Naive thymus-derived CD4-positive, alpha-beta T cell (primary cell): ENCODE results near the gene CAMK4. TPM values are rescaled to one million over a fixed set of nuclear protein-coding genes. Genes with fewer than 3 reads are reported as not detected.

Source experiments
- ATAC-seq: fragments of 150-1000 bp; cut with Tn5 transposase; 2 replicates; pipeline ENCODE4 v1.10.0; 2021; ENCODE audit warnings: mild to moderate bottlenecking, moderate library complexity
- CTCF ChIA-PET: fragments of 350-600 bp; sonication (Branson Sonifier 250); formaldehyde crosslinking; loops from one replicate; lab custom pipeline; 2021; ENCODE audit warnings: antibody characterized with exemption; lab: Charles Lee
- POLR2A ChIA-PET: fragments of 350-600 bp; sonication (Branson Sonifier 250); formaldehyde crosslinking; loops from one replicate; lab custom pipeline; 2021; ENCODE audit warnings: antibody characterized with exemption, inconsistent platforms; lab: Charles Lee
- DNase-seq, 9 donors: peaks; one replicate each; pipeline versions ENCODE4 v3.0.0 to v3.0.0-alpha.2; 2020 to 2022; ENCODE audit warnings: mixed read lengths in 1 of 9
- H3K27ac ChIP-seq: one replicate; pipeline ENCODE4 v1.7.0; 2013; ENCODE audit warnings: mild to moderate bottlenecking, low read depth, low read length, moderate library complexity
- H3K27me3 ChIP-seq, 2 donors: one replicate each; pipeline ENCODE4 v1.7.0; 2013; ENCODE audit warnings: low read length in 2 of 2, mild to moderate bottlenecking in 2 of 2, moderate library complexity in 2 of 2; ENCODE audit not compliant: control insufficient read depth in 2 of 2, insufficient read depth in 2 of 2
- H3K36me3 ChIP-seq, 3 experiments: 1 replicate in 2 of 3; 2 replicates in 1 of 3; pipeline ENCODE4 v1.7.0; 2013; ENCODE audit warnings: low read length in 3 of 3, mild to moderate bottlenecking in 3 of 3, moderate library complexity in 1 of 3; ENCODE audit not compliant: insufficient read depth in 3 of 3, control insufficient read depth in 2 of 3
- H3K4me1 ChIP-seq, 2 donors: one replicate each; pipeline ENCODE4 v1.7.0; 2013; ENCODE audit warnings: low read length in 2 of 2, mild to moderate bottlenecking in 2 of 2, moderate library complexity in 1 of 2; ENCODE audit not compliant: control insufficient read depth in 2 of 2, insufficient read depth in 2 of 2
- H3K4me3 ChIP-seq: 2 replicates; pipeline ENCODE4 v1.7.0; 2013; ENCODE audit warnings: mild to moderate bottlenecking, low read length
- H3K9me3 ChIP-seq, 3 experiments: 1 replicate in 2 of 3; 2 replicates in 1 of 3; pipeline ENCODE4 v1.7.0; 2013; ENCODE audit warnings: low read length in 3 of 3; ENCODE audit not compliant: control insufficient read depth in 2 of 3
- H3K27ac Mint-ChIP-seq, 9 donors: one replicate each; pipeline ENCODE4 v1.8.0; 2020 to 2022; ENCODE audit warnings: mixed read lengths in 9 of 9, mild to moderate bottlenecking in 8 of 9, moderate library complexity in 5 of 9, inconsistent platforms in 2 of 9
- H3K27me3 Mint-ChIP-seq, 5 donors: one replicate each; pipeline ENCODE4 v1.8.0; 2021 to 2022; ENCODE audit warnings: mixed read lengths in 5 of 5, mild to moderate bottlenecking in 1 of 5
- H3K36me3 Mint-ChIP-seq, 5 donors: one replicate each; pipeline ENCODE4 v1.8.0; 2020 to 2022; ENCODE audit warnings: mixed read lengths in 5 of 5, mild to moderate bottlenecking in 3 of 5, inconsistent platforms in 1 of 5
- H3K4me1 Mint-ChIP-seq, 7 donors: one replicate each; pipeline ENCODE4 v1.8.0; 2020 to 2022; ENCODE audit warnings: mixed read lengths in 7 of 7, mild to moderate bottlenecking in 3 of 7, inconsistent platforms in 1 of 7
- H3K4me3 Mint-ChIP-seq, 10 donors: one replicate each; pipeline ENCODE4 v1.8.0; 2020 to 2022; ENCODE audit warnings: mild to moderate bottlenecking in 10 of 10, mixed read lengths in 10 of 10, moderate library complexity in 6 of 10, inconsistent platforms in 2 of 10
- H3K9me3 Mint-ChIP-seq, 11 donors: one replicate each; pipeline ENCODE4 v1.8.0; 2020 to 2022; ENCODE audit warnings: mixed read lengths in 11 of 11, mild to moderate bottlenecking in 4 of 11, inconsistent platforms in 1 of 11, moderate library complexity in 1 of 11
- intact Hi-C, 2 donors: fragments of 100-400 bp; cut with micrococcal nuclease; formaldehyde crosslinking; loops; one replicate each; pipeline ENCODE4 v1.15.1; 2023
- polyA plus RNA-seq, 2 donors: library from polyadenylated mRNA; unstranded; fragments of 300-500 nt; fragmentation: Illumina TruSeq; gene quantifications; one replicate each; pipeline ENCODE4 v1.2.3, GENCODE V29; 2021
- total RNA-seq, 6 experiments: library from RNA in 5 of 6; stranded (reverse) in 5 of 6; gene quantifications; 1 replicate in 5 of 6; 2 replicates in 1 of 6; pipeline ENCODE4 v1.2.3 and lab custom pipeline; 2021 to 2026

CAMK4 gene
- total and polyA plus RNA-seq, 7 experiments from 2014 or later = 118 to 366 (median 200) TPM

GRCh38 chr5:111277061-111277460 is 52.9 kb downstream of the CAMK4 start:
- Mint-ChIP-seq H3K4me1 (peaks cover 30 to 88% (median 83%) of the 10 kb centered on the region in 7 donors), H3K27me3 (no peaks in the 10 kb centered on the region), H3K27ac (peak overlapping the region in 8 of 9 donors; percentile 39 to 72 (median 61)), H3K36me3 (peaks cover 0 to 4% (median 0%) of the 10 kb centered on the region in 5 donors), H3K9me3 (peaks cover 0 to 2% (median 0%) of the 10 kb centered on the region in 11 donors), H3K4me3 (peak overlapping the region in 5 of 10 donors; percentile 5 to 49 (median 19))
- intact Hi-C loops = loop anchor here in 1 of 2 donors (5.0 kb wide), 1 partner anchor 520 kb away; no protein-coding TSS in a partner anchor
- Histone ChIP-seq H3K4me3 (no peak overlapping the region), H3K36me3 (no peaks in the 10 kb centered on the region), H3K27me3 (no peaks in the 10 kb centered on the region), H3K4me1 (peaks cover 3 to 13% of the 10 kb centered on the region in 2 donors), H3K9me3 (no peaks in the 10 kb centered on the region), H3K27ac (peak overlapping the region; percentile 45)
- ATAC-seq = no peak
- CTCF ChIA-PET = interaction anchor here (1.4 to 5.4 kb wide), 4 partner anchors 41 to 117 kb away, joined by 3 to 131 read pairs (median 39); partner anchors contain the start of gene CAMK4
- POLR2A ChIA-PET = interaction anchor here (0.7 to 3.5 kb wide), 6 partner anchors 36 to 55 kb away, joined by 3 to 28 read pairs (median 4); partner anchors contain the start of gene CAMK4
- DNase-seq = no peak

GRCh38 chr5:111278858-111279504 is 54.8 kb downstream of the CAMK4 start:
- H3K4me3 Mint-ChIP-seq = peak overlapping the region; percentile 2 to 83 (median 64)
- CTCF ChIA-PET = interaction anchor here (0.7 to 5.4 kb wide), 21 partner anchors 9 to 161 kb away, joined by 3 to 131 read pairs (median 5); partner anchors contain the start of gene CAMK4
- H3K9me3 ChIP-seq = no peaks in the 10 kb centered on the region
- no peaks in the 10 kb centered on the region for H3K27me3 Mint-ChIP-seq
- no peak overlapping the region for H3K4me3 ChIP-seq
- POLR2A ChIA-PET = interaction anchor here (0.6 to 3.5 kb wide), 9 partner anchors 14 to 121 kb away, joined by 3 to 28 read pairs (median 4); partner anchors contain the start of gene CAMK4
- H3K36me3 Mint-ChIP-seq = peaks cover 0 to 6% (median 0%) of the 10 kb centered on the region in 5 donors
- ATAC-seq = peak; percentile 99
- H3K9me3 Mint-ChIP-seq = peaks cover 0 to under 1% (median 0%) of the 10 kb centered on the region in 11 donors
- H3K27me3 ChIP-seq = no peaks in the 10 kb centered on the region
- DNase-seq = peak; percentile 75 to 89 (median 82)
- peaks cover 7 to 13% of the 10 kb centered on the region in 2 donors for H3K4me1 ChIP-seq
- H3K4me1 Mint-ChIP-seq = peaks cover 29 to 94% (median 90%) of the 10 kb centered on the region in 7 donors
- intact Hi-C loops = loop anchor here (1.0 to 5.0 kb wide), 7 partner anchors 55 to 868 kb away; partner anchors contain the start of gene CAMK4 (in 1 of the 2)
- H3K36me3 ChIP-seq = no peaks in the 10 kb centered on the region
- H3K27ac Mint-ChIP-seq = peak overlapping the region in 7 of 9 donors; percentile 8 to 94 (median 77)
- H3K27ac ChIP-seq = no peak overlapping the region

GRCh38 chr5:111280282-111280951 is 56.2 kb downstream of the CAMK4 start:
- ATAC-seq (no peak), DNase-seq (no peak)
- no peaks in the 10 kb centered on the region for H3K27me3 ChIP-seq
- H3K27ac ChIP-seq = no peak overlapping the region
- no peaks in the 10 kb centered on the region for H3K9me3 ChIP-seq
- peak overlapping the region in 3 of 9 donors; percentile 50 to 62 (median 59) for H3K27ac Mint-ChIP-seq
- H3K36me3 ChIP-seq = no peaks in the 10 kb centered on the region
- no peaks in the 10 kb centered on the region for H3K27me3 Mint-ChIP-seq
- POLR2A ChIA-PET = interaction anchor here (1.5 to 3.5 kb wide), 2 partner anchors 54 to 56 kb away, joined by 4 to 28 read pairs; partner anchors contain the start of gene CAMK4
- intact Hi-C loops = no loop called here
- peaks cover 27 to 96% (median 92%) of the 10 kb centered on the region in 7 donors for H3K4me1 Mint-ChIP-seq
- peaks cover 0 to 10% (median 0%) of the 10 kb centered on the region in 5 donors for H3K36me3 Mint-ChIP-seq
- CTCF ChIA-PET = interaction anchor here (1.2 to 5.4 kb wide), 6 partner anchors 8 to 120 kb away, joined by 3 to 131 read pairs (median 10); partner anchors contain the start of gene CAMK4
- H3K4me3 ChIP-seq = no peak overlapping the region
- H3K4me3 Mint-ChIP-seq = peak overlapping the region in 2 of 10 donors; percentile 5 to 18
- H3K9me3 Mint-ChIP-seq = no peaks in the 10 kb centered on the region
- peaks cover 4 to 28% of the 10 kb centered on the region in 2 donors for H3K4me1 ChIP-seq

GRCh38 chr5:111282798-111283197 is 58.6 kb downstream of the CAMK4 start:
- H3K36me3 ChIP-seq = no peaks in the 10 kb centered on the region
- H3K9me3 Mint-ChIP-seq = no peaks in the 10 kb centered on the region
- peaks cover 25 to 96% (median 91%) of the 10 kb centered on the region in 7 donors for H3K4me1 Mint-ChIP-seq
- H3K27ac ChIP-seq = no peak overlapping the region
- no peak for DNase-seq
- peaks cover 3 to 36% of the 10 kb centered on the region in 2 donors for H3K4me1 ChIP-seq
- H3K27me3 Mint-ChIP-seq = no peaks in the 10 kb centered on the region
- CTCF ChIA-PET = no interaction called here
- H3K27me3 ChIP-seq = no peaks in the 10 kb centered on the region
- no peaks in the 10 kb centered on the region for H3K9me3 ChIP-seq
- peak overlapping the region in 4 of 9 donors; percentile 14 to 60 (median 42) for H3K27ac Mint-ChIP-seq
- intact Hi-C loops = loop anchor here in 1 of 2 donors (1.0 kb wide), 1 partner anchor 8 kb away; no protein-coding TSS in a partner anchor
- H3K36me3 Mint-ChIP-seq = peaks cover 0 to 15% (median 4%) of the 10 kb centered on the region in 5 donors
- H3K4me3 Mint-ChIP-seq = peak overlapping the region in 5 of 10 donors; percentile 16 to 48 (median 34)
- no peak overlapping the region for H3K4me3 ChIP-seq
- POLR2A ChIA-PET = interaction anchor here (0.6 to 1.3 kb wide), 2 partner anchors 56 to 212 kb away, joined by 3 read pairs; no protein-coding TSS in a partner anchor
- ATAC-seq = no peak

GRCh38 chr5:111284825-111285224 is 60.6 kb downstream of the CAMK4 start:
- Histone ChIP-seq H3K4me1 (peaks cover 3 to 27% of the 10 kb centered on the region in 2 donors), H3K36me3 (no peaks in the 10 kb centered on the region), H3K27me3 (no peaks in the 10 kb centered on the region), H3K27ac (no peak overlapping the region), H3K4me3 (no peak overlapping the region), H3K9me3 (no peaks in the 10 kb centered on the region)
- H3K27ac Mint-ChIP-seq = peak overlapping the region in 1 of 9 donors; percentile 32
- ATAC-seq = no peak
- CTCF ChIA-PET = interaction anchor here (1.1 kb wide), 1 partner anchor 126 kb away, joined by 3 read pairs; no protein-coding TSS in a partner anchor
- POLR2A ChIA-PET = interaction anchor here (1.3 kb wide), 1 partner anchor 11 kb away, joined by 4 read pairs; no protein-coding TSS in a partner anchor
- intact Hi-C loops = loop anchor here in 1 of 2 donors (1.0 kb wide), 1 partner anchor 10 kb away; no protein-coding TSS in a partner anchor
- H3K9me3 Mint-ChIP-seq = peaks cover 0 to 4% (median 0%) of the 10 kb centered on the region in 11 donors
- peak overlapping the region in 2 of 10 donors; percentile 24 to 33 for H3K4me3 Mint-ChIP-seq
- peaks cover 0 to 31% (median 16%) of the 10 kb centered on the region in 5 donors for H3K36me3 Mint-ChIP-seq
- no peaks in the 10 kb centered on the region for H3K27me3 Mint-ChIP-seq
- H3K4me1 Mint-ChIP-seq = peaks cover 12 to 97% (median 93%) of the 10 kb centered on the region in 7 donors
- DNase-seq = no peak
